GM18499 (cell line): ENCODE measurements around the gene PPFIA2.

ENCODE experiments used
- ATAC-seq: cut with Tn5 transposase; IDR thresholded peaks from one replicate; pipeline ENCODE4 v1.9.1; 2021; ENCODE audit warnings: moderate number of reproducible peaks; ENCODE audit not compliant: insufficient read depth, unreplicated experiment

PPFIA2 gene

GRCh38 chr12:81759190-81760051 lies at the start of gene PPFIA2:
PPFIA2 (minus strand) TSS chr12:81759350.
- ATAC-seq, result no peak

- no peak for ATAC-seq
Observed at GRCh38 chr12:81800298-81801148, 41.4 kb upstream of the PPFIA2 start.

- no peak for ATAC-seq
Observed at GRCh38 chr12:81798294-81798693, 39.1 kb upstream of the PPFIA2 start.

GRCh38 chr12:81797100-81797499 lies 38.0 kb upstream of the PPFIA2 start:
- ATAC-seq, result no peak

- no peak for ATAC-seq
Observed at GRCh38 chr12:81792666-81793065, 33.5 kb upstream of the PPFIA2 start.

GRCh38 chr12:81779216-81779615 lies 20.1 kb upstream of the PPFIA2 start:
- no peak for ATAC-seq

GRCh38 chr12:81778719-81779118 lies 19.6 kb upstream of the PPFIA2 start:
- no peak for ATAC-seq

GRCh38 chr12:81758421-81759189 lies 545 bp downstream of the PPFIA2 start:
- ATAC-seq, result no peak

- ATAC-seq, result no peak
Observed at GRCh38 chr12:81757731-81758365, 1.3 kb downstream of the PPFIA2 start.

GRCh38 chr12:81729781-81730180 lies 29.4 kb downstream of the PPFIA2 start:
- ATAC-seq, result no peak

GRCh38 chr12:81727391-81727790 lies 31.8 kb downstream of the PPFIA2 start:
- no peak for ATAC-seq

GRCh38 chr12:81726634-81727033 lies 32.5 kb downstream of the PPFIA2 start:
- no peak for ATAC-seq

- no peak for ATAC-seq
Observed at GRCh38 chr12:81723361-81723760, 35.8 kb downstream of the PPFIA2 start.

- no peak for ATAC-seq
Observed at GRCh38 chr12:81722004-81722403, 37.1 kb downstream of the PPFIA2 start.

- no peak for ATAC-seq
Observed at GRCh38 chr12:81718616-81719015, 40.5 kb downstream of the PPFIA2 start.

- no peak for ATAC-seq
Observed at GRCh38 chr12:81712536-81712935, 46.6 kb downstream of the PPFIA2 start.

GRCh38 chr12:81705586-81705985 lies 53.6 kb downstream of the PPFIA2 start:
- no peak for ATAC-seq

- ATAC-seq, result no peak
Observed at GRCh38 chr12:81699551-81699950, 59.6 kb downstream of the PPFIA2 start.

- ATAC-seq, result no peak
Observed at GRCh38 chr12:81692008-81692407, 67.1 kb downstream of the PPFIA2 start.

- no peak for ATAC-seq
Observed at GRCh38 chr12:81683881-81684280, 75.3 kb downstream of the PPFIA2 start.
